Keratinocyte (primary cell): ENCODE results near the gene MXRA7. TPM values are rescaled to one million over a fixed set of nuclear protein-coding genes. Genes with fewer than 3 reads are reported as not detected.

Source experiments
- DNase-seq: peaks from one replicate; pipeline ENCODE4 v3.0.0-alpha.2; 2011; ENCODE audit warnings: low read depth, missing footprints, low spot score
- FAIRE-seq: peaks from 2 replicates; lab custom pipeline; 2011; peaks lifted over from hg19 to GRCh38; lab: Jason Lieb, UNC
- H2AFZ ChIP-seq: 2 replicates; pipeline ENCODE4 v1.6.0; 2012; ENCODE audit warnings: low read length, control low read depth, inconsistent platforms; ENCODE audit not compliant: control insufficient read depth
- H3K27ac ChIP-seq: 2 replicates; pipeline ENCODE4 v1.5.1; 2011; ENCODE audit warnings: low read length; ENCODE audit not compliant: control insufficient read depth, insufficient read depth
- H3K27me3 ChIP-seq: 3 replicates; pipeline ENCODE4 v1.6.0; 2011; ENCODE audit warnings: low read length; ENCODE audit not compliant: control insufficient read depth, insufficient read depth; ENCODE audit errors: extremely low read depth
- H3K36me3 ChIP-seq, 2 experiments: 2 replicates in 1 of 2; 3 replicates in 1 of 2; pipeline ENCODE4 v1.5.1; 2011; ENCODE audit warnings: low read length in 2 of 2, mild to moderate bottlenecking in 1 of 2; ENCODE audit not compliant: control insufficient read depth in 2 of 2, insufficient read depth in 2 of 2; ENCODE audit errors: extremely low read depth in 1 of 2
- H3K4me1 ChIP-seq: 3 replicates; pipeline ENCODE4 v1.5.1; 2011; ENCODE audit warnings: low read length; ENCODE audit not compliant: control insufficient read depth, insufficient read depth; ENCODE audit errors: extremely low read depth
- H3K4me2 ChIP-seq: 3 replicates; pipeline ENCODE4 v1.6.0; 2011; ENCODE audit warnings: low read depth, low read length; ENCODE audit not compliant: control insufficient read depth, insufficient read depth; ENCODE audit errors: extremely low read depth
- H3K4me3 ChIP-seq, 3 experiments: fragments of 200-600 bp in 1 of 3; sonication (generic) in 1 of 3; 2 replicates in 2 of 3; 3 replicates in 1 of 3; pipeline ENCODE4 v1.5.1; 2011 to 2016; ENCODE audit warnings: low read length in 3 of 3, mild to moderate bottlenecking in 3 of 3, control low read depth in 2 of 3, inconsistent platforms in 1 of 3, low read depth in 1 of 3, mixed read lengths in 1 of 3, mixed run types in 1 of 3, moderate library complexity in 1 of 3; ENCODE audit not compliant: control insufficient read depth in 2 of 3, insufficient read depth in 2 of 3; ENCODE audit errors: extremely low read depth in 1 of 3
- H3K79me2 ChIP-seq: 2 replicates; pipeline ENCODE4 v1.6.0; 2012; ENCODE audit warnings: low read length; ENCODE audit not compliant: control insufficient read depth, insufficient read depth
- H3K9ac ChIP-seq: 3 replicates; pipeline ENCODE4 v1.6.0; 2011; ENCODE audit warnings: low read length; ENCODE audit not compliant: control insufficient read depth, insufficient read depth; ENCODE audit errors: extremely low read depth
- H3K9me1 ChIP-seq: 3 replicates; pipeline ENCODE4 v1.6.0; 2011; ENCODE audit warnings: low read length; ENCODE audit not compliant: control insufficient read depth, insufficient read depth; ENCODE audit errors: extremely low read depth
- H3K9me3 ChIP-seq: 2 replicates; pipeline ENCODE4 v1.5.1; 2012; ENCODE audit warnings: low read depth, low read length; ENCODE audit not compliant: control insufficient read depth
- H4K20me1 ChIP-seq: 3 replicates; pipeline ENCODE4 v1.6.0; 2011; ENCODE audit warnings: low read length; ENCODE audit not compliant: control insufficient read depth, insufficient read depth; ENCODE audit errors: extremely low read depth
- EZH2 ChIP-seq: IDR thresholded peaks from one replicate; pipeline ENCODE4 v1.6.1; 2012; ENCODE audit warnings: inconsistent platforms, mild to moderate bottlenecking, low read length, moderate library complexity
- dilution Hi-C: fragments of 300-500 bp; cut with MboI; formaldehyde crosslinking; loops from one replicate; pipeline ENCODE4 v1.7.0; 2020; ENCODE audit warnings: low sequenced_read_pairs; ENCODE audit not compliant: extremely low pct_ligation_motif_present
- polyA plus RNA-seq, 5 experiments: library from polyadenylated mRNA; depleted of rRNA in 3 of 5; stranded (reverse) in 3 of 5; stranded (forward) in 1 of 5; unstranded in 1 of 5; fragments of >200 nt; gene quantifications; 1 replicate in 1 of 5; 2 replicates in 3 of 5; 3 replicates in 1 of 5; pipeline versions ENCODE4 v1.2.1 to v1.2.3, GENCODE V29; 2011 to 2012; ENCODE audit warnings: missing spikeins in 2 of 5, low read depth in 1 of 5, low replicate concordance in 1 of 5
- TF ChIP-seq, protein P1 (sequence below), 3 experiments: IDR thresholded peaks in 1 of 3; conservative IDR thresholded peaks in 1 of 3; optimal IDR thresholded peaks in 1 of 3; 2 replicates in 2 of 3; 3 replicates in 1 of 3; pipeline versions ENCODE3 to v1.5.1; 2011; ENCODE audit warnings: low read length in 3 of 3, mild to moderate bottlenecking in 3 of 3, moderate library complexity in 2 of 3, control low read depth in 1 of 3, inconsistent platforms in 1 of 3; ENCODE audit not compliant: insufficient read depth in 2 of 3; ENCODE audit errors: extremely low read depth in 1 of 3

The MXRA7 gene
- polyA plus RNA-seq, 1 donor (not counting 4 experiments of a cell fraction or from before 2014, with no cell fraction given): 118 TPM

DNA sequence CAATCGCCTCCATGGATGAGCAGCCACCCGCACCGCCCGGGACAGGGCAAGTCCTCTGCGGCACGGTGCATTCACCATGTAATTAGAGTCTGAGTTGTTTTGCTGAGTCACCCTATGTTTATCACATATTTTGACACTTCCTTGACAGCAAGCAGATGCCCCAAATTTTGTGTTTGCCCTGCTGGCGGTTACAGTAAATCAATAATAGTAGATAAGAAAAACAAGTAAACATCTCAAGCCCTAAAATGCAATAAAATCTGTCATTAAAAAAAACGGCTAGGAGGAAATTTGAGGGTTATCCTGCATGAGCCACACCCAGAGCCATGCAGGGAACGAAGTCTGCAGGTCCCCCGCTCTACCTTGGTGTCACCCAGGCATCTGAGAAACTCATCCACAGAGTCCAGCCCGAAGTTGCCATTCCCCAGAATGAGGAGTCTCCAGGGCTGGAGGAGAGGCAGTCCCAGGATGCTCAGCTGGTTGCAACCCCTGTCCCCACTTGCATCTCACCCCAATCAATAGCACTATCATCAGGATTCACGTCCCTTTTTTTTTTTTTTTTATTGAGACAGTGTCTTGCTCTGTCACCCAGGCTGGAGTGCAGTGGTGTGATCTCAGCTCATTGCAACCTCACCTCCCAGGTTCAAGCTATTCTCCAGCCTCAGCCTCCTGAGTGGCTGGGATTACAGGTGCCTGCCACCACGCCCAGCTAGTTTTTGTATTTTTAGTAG, 50.7 kb downstream of the MXRA7 start:
- DNase-seq (no peak), FAIRE-seq (no peak)
- Histone ChIP-seq H2AFZ (no peak overlapping the region), H3K4me3 (no peak overlapping the region), H3K4me2 (peak overlapping the region; percentile 30), H3K27me3 (no peaks in the 10 kb centered on the region), H3K4me1 (peaks cover 16% of the 10 kb centered on the region), H3K36me3 (no peaks in the 10 kb centered on the region), H4K20me1 (no peaks in the 10 kb centered on the region), H3K9me3 (no peaks in the 10 kb centered on the region), H3K9ac (no peak overlapping the region), H3K79me2 (no peaks in the 10 kb centered on the region), H3K27ac (no peak overlapping the region), H3K9me1 (no peaks in the 10 kb centered on the region)
- TF ChIP-seq, protein P1, sequence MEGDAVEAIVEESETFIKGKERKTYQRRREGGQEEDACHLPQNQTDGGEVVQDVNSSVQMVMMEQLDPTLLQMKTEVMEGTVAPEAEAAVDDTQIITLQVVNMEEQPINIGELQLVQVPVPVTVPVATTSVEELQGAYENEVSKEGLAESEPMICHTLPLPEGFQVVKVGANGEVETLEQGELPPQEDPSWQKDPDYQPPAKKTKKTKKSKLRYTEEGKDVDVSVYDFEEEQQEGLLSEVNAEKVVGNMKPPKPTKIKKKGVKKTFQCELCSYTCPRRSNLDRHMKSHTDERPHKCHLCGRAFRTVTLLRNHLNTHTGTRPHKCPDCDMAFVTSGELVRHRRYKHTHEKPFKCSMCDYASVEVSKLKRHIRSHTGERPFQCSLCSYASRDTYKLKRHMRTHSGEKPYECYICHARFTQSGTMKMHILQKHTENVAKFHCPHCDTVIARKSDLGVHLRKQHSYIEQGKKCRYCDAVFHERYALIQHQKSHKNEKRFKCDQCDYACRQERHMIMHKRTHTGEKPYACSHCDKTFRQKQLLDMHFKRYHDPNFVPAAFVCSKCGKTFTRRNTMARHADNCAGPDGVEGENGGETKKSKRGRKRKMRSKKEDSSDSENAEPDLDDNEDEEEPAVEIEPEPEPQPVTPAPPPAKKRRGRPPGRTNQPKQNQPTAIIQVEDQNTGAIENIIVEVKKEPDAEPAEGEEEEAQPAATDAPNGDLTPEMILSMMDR (optimal IDR thresholded peaks at IDR 0.05 in 1 of 3, IDR thresholded peaks at IDR 0.05 in 1 of 3, conservative IDR thresholded peaks at IDR 0.05 in 1 of 3; ENCODE audit: extremely low read depth in 1 of 3, insufficient read depth in 2 of 3, low read length in 3 of 3): no peak
- no peak for TF ChIP-seq EZH2
- dilution Hi-C loops: no loop called here

- Histone ChIP-seq H3K27ac (no peak overlapping the region), H3K4me3 (no peak overlapping the region), H3K9ac (no peak overlapping the region), H3K4me1 (peaks cover 16% of the 10 kb centered on the region), H3K27me3 (no peaks in the 10 kb centered on the region), H3K9me3 (no peaks in the 10 kb centered on the region), H3K9me1 (no peaks in the 10 kb centered on the region), H3K79me2 (no peaks in the 10 kb centered on the region), H2AFZ (no peak overlapping the region), H3K36me3 (no peaks in the 10 kb centered on the region), H4K20me1 (no peaks in the 10 kb centered on the region), H3K4me2 (no peak overlapping the region)
- FAIRE-seq: no peak
- no peak for DNase-seq
- TF ChIP-seq, protein P1 (optimal IDR thresholded peaks at IDR 0.05 in 1 of 3, IDR thresholded peaks at IDR 0.05 in 1 of 3, conservative IDR thresholded peaks at IDR 0.05 in 1 of 3; ENCODE audit: extremely low read depth in 1 of 3, insufficient read depth in 2 of 3, low read length in 3 of 3): no peak
- TF ChIP-seq EZH2: no peak
- dilution Hi-C loops: no loop called here
Measured at GRCh38 chr17:76658242-76658662, 52.5 kb downstream of the MXRA7 start.
